Stimulated activated naive CD8-positive, alpha-beta T cell treated with anti-CD3 and anti-CD28 coated beads, Interleukin-15, Interleukin-2, amounts not matched to agents 100 U/mL and 50 U/mL, for 24 hours (primary cell): ENCODE data around the gene HDAC5.

ENCODE experiments used
- ATAC-seq: fragments of 150-1000 bp; cut with Tn5 transposase; one replicate; pipeline ENCODE4 v1.10.0; 2021
- DNase-seq: peaks from one replicate; pipeline ENCODE4 v3.0.0; 2021

The HDAC5 gene

DNA sequence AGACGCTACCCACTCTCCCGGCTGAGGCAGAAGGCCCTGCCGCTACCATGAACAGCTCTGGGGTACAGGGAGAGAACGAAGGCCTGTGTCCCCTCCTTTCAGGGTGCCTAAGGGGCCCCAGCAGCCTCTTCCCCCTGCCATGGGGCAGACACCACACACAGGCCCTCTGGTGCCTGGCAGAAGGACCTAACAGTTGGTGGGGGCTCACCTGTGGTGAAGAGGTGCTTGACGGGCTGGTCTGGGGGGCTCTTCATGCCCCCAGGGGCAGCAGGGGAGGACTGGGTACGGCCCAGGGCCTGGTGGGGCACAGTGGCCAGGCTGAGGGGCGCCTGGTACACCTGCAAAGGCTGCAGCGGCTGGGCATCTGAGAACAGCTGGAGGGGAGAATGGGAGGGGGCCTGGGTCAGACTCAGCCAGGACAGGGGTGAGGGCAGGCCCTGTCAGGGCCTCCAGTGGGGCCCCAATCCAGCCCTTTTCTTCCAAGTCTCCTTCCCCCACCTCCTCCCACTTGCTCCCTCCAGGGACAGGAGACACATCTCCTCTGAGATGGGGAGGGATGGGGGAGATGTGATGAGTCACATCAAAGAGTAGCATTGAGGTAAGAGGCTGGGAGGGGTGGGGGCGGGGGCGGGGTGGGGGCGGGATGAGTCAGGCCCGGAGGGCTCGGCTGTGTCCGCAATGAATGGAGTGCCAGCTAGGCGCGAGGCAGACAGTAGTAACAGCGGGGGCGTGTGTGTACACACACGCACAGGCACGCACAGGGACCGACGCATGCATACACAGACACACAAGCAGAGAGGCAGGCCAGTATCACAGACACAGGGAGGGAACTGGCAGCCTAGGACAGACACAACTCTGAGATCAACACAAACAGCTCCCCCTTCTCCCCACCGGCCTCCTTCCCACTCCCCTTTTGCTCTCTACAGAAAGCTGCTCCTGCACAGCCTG is 36.8 kb downstream of the HDAC5 start:
- peak; percentile 48 for DNase-seq

GRCh38 chr17:44085908-44086307 is 37.5 kb downstream of the HDAC5 start:
- DNase-seq (no peak), ATAC-seq (no peak)

More for the DNA sequence above, 36.8 kb downstream of the HDAC5 start:
- ATAC-seq: peak; percentile 78

DNA sequence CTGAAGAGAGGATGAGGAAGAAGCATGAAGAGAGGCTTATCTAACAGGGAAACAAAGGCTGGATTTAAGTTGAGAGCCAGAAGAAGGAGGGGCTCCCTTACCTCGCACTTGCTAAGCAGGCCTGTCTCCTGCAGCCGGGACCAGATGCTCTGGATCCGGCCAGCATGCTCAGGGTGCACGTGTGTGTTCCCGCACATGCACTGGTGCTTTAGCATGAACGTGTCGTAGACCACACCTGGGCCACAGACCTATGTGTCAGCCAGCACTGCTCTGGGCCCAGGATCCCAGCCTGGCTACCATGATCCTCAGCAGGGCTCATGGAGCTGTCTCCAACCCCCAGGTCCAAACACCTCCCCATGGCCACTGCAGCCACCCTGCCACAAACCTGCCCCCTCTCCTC is 38.5 kb downstream of the HDAC5 start:
- ATAC-seq (no peak), DNase-seq (no peak)

GRCh38 chr17:44084131-44084538 is 39.3 kb downstream of the HDAC5 start:
- peak; percentile 38 for ATAC-seq
- peak; percentile 69 for DNase-seq

- no peak for DNase-seq
- no peak for ATAC-seq
Observed at GRCh38 chr17:44083250-44083849, 40.1 kb downstream of the HDAC5 start.

GRCh38 chr17:44082256-44082927 is 41.0 kb downstream of the HDAC5 start:
- ATAC-seq: no peak
- no peak for DNase-seq

DNA sequence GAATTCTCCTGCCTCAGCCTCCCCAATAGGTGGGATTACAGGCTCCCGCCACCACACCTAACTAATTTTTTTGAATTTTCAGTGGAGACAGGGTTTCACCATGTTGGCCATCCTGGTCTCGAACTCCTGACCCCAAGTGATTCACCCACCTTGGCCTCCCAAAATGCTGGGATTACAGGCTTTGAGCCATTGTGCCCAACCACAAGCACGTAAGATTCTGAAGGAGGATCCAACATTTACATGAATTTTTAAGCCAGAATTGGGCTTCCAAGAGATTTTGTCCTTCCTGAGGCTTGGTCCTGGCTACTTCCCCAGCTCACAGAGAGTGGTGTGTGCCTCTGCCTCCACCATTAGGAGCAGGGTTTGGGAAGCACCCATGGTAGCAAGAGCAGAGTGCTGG is 41.8 kb downstream of the HDAC5 start:
- no peak for ATAC-seq

DNA sequence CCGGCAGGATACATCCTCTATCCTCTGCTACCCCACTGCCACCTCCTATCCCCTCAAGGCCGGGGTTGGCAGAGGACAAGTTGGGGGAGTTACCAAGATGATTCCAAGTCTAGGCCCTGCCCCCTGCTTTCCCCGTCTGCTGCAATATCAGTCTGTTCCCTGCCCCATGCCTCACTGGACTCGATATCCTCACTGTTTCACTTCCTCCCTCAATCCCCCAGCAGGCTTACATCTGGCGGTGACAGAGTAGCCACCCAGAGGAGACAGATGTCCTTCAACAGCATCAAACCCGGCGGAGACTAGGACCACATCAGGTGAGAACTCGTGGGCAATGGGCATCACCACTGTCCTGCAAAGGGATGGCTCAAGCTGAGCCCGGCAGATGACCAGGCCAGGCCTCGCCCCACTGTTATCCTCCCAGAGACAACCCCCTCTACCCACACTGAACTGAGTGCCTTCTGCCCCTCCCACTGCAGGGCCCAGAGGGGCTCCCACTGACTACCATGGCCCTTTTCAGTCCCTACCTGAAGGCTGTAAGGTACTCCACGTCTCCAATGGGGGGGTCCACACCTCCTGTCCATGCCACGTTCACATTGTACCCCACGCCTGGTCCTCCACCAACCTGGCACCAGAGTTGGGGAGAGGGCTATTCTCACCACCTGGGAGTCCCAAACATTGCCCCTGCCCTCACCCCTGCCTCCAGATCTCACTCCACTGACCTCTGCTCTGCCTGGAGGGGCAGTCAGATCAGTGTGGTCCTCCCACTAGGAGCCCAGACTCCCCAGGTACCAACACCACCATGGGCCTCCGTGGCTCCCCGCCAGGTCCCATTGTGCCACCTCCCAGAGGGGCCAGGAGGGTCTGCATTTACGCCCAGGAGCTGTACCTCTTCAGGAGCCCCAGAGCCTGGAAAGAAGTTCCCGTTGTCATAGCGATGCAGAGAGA is 43.3 kb downstream of the HDAC5 start:
- DNase-seq: no peak
- no peak for ATAC-seq

More for the DNA sequence above, 41.8 kb downstream of the HDAC5 start:
- DNase-seq: no peak

GRCh38 chr17:44078412-44078811 is 45.0 kb downstream of the HDAC5 start:
- DNase-seq (no peak), ATAC-seq (no peak)

GRCh38 chr17:44077595-44077909 is 45.9 kb downstream of the HDAC5 start:
- DNase-seq (no peak), ATAC-seq (no peak)

DNA sequence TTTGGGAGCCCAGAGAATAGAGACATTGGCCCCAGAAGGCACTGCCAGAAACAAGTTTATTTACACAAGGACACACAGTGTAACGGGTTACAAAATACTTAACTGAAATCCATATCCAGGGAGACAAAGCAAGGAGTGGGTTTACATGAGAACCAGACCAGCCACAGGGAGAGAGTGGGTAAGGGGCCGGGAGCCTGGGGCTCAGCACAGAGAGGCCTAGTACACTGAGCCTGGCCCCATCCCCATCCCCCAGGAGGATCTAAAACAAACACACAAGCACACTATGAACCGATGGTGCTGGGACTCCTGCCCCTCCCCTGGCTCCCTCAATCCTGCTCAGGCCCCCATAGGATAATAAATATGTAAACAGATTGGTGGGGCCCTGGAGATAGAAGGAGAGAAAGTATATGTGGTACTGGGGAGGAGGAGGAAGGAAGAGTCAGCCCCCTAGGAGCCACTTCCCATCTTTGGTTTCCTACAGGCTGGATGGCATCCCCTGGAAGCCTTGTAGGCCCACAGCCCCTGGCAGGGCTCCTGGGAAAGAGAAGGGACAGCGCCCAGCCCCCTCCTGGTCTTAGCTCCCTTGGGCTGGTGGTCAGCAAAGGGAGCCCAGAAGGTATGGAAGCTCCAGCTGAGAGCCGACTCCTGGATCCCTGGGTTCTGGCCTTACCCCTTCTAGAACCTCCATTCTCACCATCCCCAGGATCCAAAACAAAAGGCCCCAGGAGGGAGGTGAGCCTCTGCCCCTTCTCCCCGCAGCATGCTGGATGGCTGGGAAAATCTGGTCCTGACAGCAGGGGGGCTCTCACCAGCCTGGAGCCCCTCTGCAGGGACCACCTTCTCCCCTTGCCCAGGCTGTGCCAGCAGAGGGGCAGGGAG is 46.5 kb downstream of the HDAC5 start:
- no peak for ATAC-seq

GRCh38 chr17:44075598-44076293 is 47.7 kb downstream of the HDAC5 start:
- ATAC-seq: no peak

More for the DNA sequence above, 46.5 kb downstream of the HDAC5 start:
- DNase-seq: no peak

GRCh38 chr17:44074911-44075285 is 48.5 kb downstream of the HDAC5 start:
- ATAC-seq (no peak), DNase-seq (no peak)

More at GRCh38 chr17:44075598-44076293, 47.7 kb downstream of the HDAC5 start:
- DNase-seq: no peak

DNA sequence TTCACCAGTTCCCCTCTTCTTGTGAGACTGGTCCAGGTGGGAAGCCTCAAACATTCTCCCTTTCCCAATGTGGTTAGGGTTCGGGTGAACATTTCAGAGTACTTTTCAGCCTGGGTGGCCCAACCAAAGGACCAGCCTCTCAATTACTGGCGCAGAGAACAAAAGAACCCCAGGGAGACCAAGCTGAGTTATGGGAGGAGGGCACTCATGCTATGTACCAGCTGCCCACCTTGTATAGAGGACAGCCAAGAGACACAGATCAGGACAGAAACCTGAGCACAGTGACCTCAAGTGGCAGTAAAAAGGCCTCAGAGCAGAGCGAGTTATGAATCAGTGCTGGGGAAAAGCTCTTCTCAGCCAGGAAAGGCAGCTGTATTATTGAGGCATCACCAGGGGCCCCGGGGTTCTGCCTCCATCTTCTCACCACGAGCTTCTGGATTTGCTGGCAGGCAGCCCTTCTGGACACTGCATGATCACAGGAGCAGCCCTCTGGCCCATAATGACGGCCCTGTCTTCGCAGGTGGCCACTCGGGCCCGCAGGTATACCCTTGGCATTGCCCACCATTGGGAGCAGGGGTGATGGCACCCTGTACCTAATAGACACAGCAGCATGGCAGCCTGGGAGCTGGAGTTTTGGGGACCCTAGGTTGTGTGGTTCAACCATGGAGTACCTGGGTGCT is 49.1 kb downstream of the HDAC5 start:
- DNase-seq (no peak), ATAC-seq (no peak)

GRCh38 chr17:44071772-44072171 is 51.7 kb downstream of the HDAC5 start:
- no peak for DNase-seq

GRCh38 chr17:44071198-44071520 is 52.3 kb downstream of the HDAC5 start:
- DNase-seq (no peak), ATAC-seq (no peak)

More at GRCh38 chr17:44071772-44072171, 51.7 kb downstream of the HDAC5 start:
- ATAC-seq: no peak

- ATAC-seq (peak; percentile 79), DNase-seq (peak; percentile 93)
Observed at GRCh38 chr17:44070455-44071197, 52.8 kb downstream of the HDAC5 start, which contains the start of gene G6PC3. Gene G6PC3, plus strand, starts transcription at chr17:44070735. Its CDS starts 231 bp downstream, at chr17:44070966.

- ATAC-seq (no peak), DNase-seq (peak; percentile 19)
Observed at GRCh38 chr17:44069974-44070454, 53.4 kb downstream of the HDAC5 start.

DNA sequence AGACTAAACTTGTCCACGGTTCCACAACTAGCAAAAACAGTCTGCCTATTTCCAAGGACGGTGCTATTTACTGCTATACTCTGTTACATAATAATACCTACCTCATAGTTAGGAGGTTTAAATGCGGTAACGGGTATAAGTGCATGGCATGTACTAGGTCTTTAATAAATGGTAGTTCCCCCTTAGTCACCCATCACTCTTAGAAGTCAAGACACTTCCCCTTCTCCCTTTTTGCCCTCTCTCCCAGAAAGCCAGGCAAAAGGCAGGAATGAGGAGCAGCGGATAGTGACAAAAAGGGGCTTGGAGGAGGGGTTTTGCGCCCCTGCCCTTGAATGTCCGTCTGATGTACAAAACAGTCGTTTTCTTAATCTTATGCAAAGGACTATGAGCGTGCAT is 55.9 kb downstream of the HDAC5 start:
- ATAC-seq (no peak), DNase-seq (no peak)
